Measurements from ENCODE around the gene SLC22A2. TPM values are rescaled to one million over a fixed set of nuclear protein-coding genes. Genes with fewer than 3 reads are reported as not detected.

The SLC22A2 gene
- total RNA-seq, 2 donors from 2014 or later = not detected

DNA sequence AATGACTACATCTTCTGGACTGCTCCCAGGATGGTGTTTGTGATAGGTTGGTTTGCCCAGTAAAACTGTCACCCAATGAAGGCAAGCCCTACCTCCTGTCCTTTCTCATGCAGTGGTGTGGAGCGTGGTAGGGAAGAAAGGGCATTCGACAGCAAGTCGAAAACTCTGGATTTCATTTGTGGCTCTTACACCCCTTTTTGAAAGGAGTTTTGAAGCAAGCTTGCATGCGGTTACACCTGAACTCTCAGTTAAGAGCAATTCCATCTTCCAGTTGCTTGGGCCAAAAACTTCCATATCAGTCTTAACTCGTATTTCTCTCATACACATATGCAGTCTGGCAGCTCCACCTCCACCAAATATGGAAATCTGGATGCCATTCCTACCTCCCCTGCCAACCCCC lies 19.7 kb upstream of the SLC22A2 start:
- H3K27ac ChIP-seq = no peak overlapping the region
- TF ChIP-seq, protein P1, sequence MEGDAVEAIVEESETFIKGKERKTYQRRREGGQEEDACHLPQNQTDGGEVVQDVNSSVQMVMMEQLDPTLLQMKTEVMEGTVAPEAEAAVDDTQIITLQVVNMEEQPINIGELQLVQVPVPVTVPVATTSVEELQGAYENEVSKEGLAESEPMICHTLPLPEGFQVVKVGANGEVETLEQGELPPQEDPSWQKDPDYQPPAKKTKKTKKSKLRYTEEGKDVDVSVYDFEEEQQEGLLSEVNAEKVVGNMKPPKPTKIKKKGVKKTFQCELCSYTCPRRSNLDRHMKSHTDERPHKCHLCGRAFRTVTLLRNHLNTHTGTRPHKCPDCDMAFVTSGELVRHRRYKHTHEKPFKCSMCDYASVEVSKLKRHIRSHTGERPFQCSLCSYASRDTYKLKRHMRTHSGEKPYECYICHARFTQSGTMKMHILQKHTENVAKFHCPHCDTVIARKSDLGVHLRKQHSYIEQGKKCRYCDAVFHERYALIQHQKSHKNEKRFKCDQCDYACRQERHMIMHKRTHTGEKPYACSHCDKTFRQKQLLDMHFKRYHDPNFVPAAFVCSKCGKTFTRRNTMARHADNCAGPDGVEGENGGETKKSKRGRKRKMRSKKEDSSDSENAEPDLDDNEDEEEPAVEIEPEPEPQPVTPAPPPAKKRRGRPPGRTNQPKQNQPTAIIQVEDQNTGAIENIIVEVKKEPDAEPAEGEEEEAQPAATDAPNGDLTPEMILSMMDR (IDR thresholded peaks at IDR 0.05) = no peak
- no peak for TF ChIP-seq POLR2AphosphoS5 (IDR thresholded peaks at IDR 0.05)
- no peak for TF ChIP-seq POLR2A (IDR thresholded peaks at IDR 0.05)
- no peaks in the 10 kb centered on the region for H3K4me1 ChIP-seq (replicated peaks)
- no peaks in the 10 kb centered on the region for H3K9me3 ChIP-seq
- H3K4me3 ChIP-seq = no peak overlapping the region
- no peaks in the 10 kb centered on the region for H3K27me3 ChIP-seq (replicated peaks; ENCODE audit: insufficient read depth)
- intact Hi-C loops (cut with DNase I) = no loop called here
- no peak for DNase-seq (ENCODE audit: low spot score)
- 91% methylated on average over 5 of the region's 5 CpGs for WGBS
- no peaks in the 10 kb centered on the region for H3K36me3 ChIP-seq

DNA sequence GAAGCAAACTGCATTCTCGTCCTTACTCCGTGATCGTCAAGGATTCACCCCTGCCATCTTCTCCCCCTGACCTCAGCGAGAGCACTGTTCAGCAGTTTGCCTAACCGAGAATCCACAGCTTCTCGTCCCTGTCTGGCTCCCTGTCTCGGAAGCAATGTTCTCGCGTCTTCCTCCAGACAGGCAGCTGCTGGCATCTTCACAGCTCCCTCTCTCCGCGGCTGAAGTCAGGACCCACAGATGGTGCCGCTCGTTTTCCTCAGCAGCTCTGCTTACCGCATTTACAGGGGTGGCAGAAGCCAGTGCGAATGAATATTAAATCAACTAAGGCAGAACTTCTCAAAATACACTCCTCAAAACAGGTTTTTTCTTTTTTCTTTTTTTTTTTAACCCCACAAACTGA lies 18.9 kb upstream of the SLC22A2 start:
- H3K36me3 ChIP-seq = no peaks in the 10 kb centered on the region
- H3K4me1 ChIP-seq (replicated peaks) = no peaks in the 10 kb centered on the region
- H3K9me3 ChIP-seq = no peaks in the 10 kb centered on the region
- intact Hi-C loops (cut with DNase I) = no loop called here
- TF ChIP-seq POLR2A (IDR thresholded peaks at IDR 0.05) (no peak), POLR2AphosphoS5 (IDR thresholded peaks at IDR 0.05) (no peak)
- TF ChIP-seq, protein P1 (IDR thresholded peaks at IDR 0.05) = no peak
- no peak overlapping the region for H3K4me3 ChIP-seq
- WGBS = 88% methylated on average over 15 of the region's 15 CpGs
- H3K27me3 ChIP-seq (replicated peaks; ENCODE audit: insufficient read depth) = no peaks in the 10 kb centered on the region
- no peak for DNase-seq (ENCODE audit: low spot score)
- no peak overlapping the region for H3K27ac ChIP-seq

DNA sequence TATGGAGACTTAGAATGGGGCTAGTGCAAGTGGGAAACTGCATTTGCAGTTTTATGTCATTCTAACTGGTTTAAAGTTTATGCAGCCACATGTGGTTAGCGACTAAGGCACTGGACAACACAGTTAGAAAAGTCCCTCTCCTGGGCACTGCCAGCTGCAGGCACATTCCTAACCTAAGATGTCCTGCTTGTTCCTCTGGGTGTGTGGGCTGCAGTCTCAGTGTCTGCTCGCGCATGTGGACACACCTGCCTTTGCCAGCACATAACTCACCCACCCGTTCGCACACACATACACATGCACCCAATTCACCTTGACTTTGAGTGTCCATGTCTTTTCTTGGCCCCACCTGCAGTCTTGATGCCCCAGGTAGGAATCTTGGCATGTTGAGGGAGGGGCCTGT lies 18.5 kb upstream of the SLC22A2 start:
- H3K27ac ChIP-seq = no peak overlapping the region
- intact Hi-C loops (cut with DNase I) = no loop called here
- H3K4me3 ChIP-seq = no peak overlapping the region
- no peak for DNase-seq (ENCODE audit: low spot score)
- H3K36me3 ChIP-seq = no peaks in the 10 kb centered on the region
- 91% methylated on average over 5 of the region's 5 CpGs for WGBS
- H3K4me1 ChIP-seq (replicated peaks) = no peaks in the 10 kb centered on the region
- TF ChIP-seq POLR2A (IDR thresholded peaks at IDR 0.05) (no peak), POLR2AphosphoS5 (IDR thresholded peaks at IDR 0.05) (no peak)
- TF ChIP-seq, protein P1 (IDR thresholded peaks at IDR 0.05) = no peak
- H3K27me3 ChIP-seq (replicated peaks; ENCODE audit: insufficient read depth) = no peaks in the 10 kb centered on the region
- H3K9me3 ChIP-seq = no peaks in the 10 kb centered on the region

DNA sequence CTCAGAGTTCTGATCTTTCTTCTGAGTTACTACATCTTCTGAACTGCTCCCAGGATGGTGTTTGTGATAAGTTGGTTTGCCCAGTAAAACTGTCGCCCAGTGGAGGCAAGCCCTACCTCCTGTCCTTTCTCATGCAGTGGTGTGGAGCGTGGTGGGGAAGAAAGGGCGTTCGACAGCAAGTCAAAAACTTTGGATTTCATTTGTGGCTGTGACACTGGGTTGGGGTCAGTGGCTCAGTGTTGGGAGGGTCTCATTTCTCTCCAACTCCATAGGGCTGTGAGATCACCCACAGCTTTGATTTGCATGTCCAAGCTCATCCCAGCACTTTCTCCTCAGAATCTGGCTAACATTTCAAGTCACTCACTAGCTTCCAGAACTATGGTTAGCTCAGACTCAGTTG lies 17.5 kb upstream of the SLC22A2 start:
- TF ChIP-seq, protein P1 (IDR thresholded peaks at IDR 0.05) = no peak
- TF ChIP-seq POLR2AphosphoS5 (IDR thresholded peaks at IDR 0.05) = no peak
- TF ChIP-seq POLR2A (IDR thresholded peaks at IDR 0.05) = no peak
- H3K4me3 ChIP-seq = no peak overlapping the region
- H3K9me3 ChIP-seq = no peaks in the 10 kb centered on the region
- intact Hi-C loops (cut with DNase I) = no loop called here
- no peak overlapping the region for H3K27ac ChIP-seq
- no peaks in the 10 kb centered on the region for H3K4me1 ChIP-seq (replicated peaks)
- H3K27me3 ChIP-seq (replicated peaks; ENCODE audit: insufficient read depth) = no peaks in the 10 kb centered on the region
- DNase-seq (ENCODE audit: low spot score) = no peak
- no peaks in the 10 kb centered on the region for H3K36me3 ChIP-seq
- WGBS = 84% methylated on average over 4 of the region's 4 CpGs

DNA sequence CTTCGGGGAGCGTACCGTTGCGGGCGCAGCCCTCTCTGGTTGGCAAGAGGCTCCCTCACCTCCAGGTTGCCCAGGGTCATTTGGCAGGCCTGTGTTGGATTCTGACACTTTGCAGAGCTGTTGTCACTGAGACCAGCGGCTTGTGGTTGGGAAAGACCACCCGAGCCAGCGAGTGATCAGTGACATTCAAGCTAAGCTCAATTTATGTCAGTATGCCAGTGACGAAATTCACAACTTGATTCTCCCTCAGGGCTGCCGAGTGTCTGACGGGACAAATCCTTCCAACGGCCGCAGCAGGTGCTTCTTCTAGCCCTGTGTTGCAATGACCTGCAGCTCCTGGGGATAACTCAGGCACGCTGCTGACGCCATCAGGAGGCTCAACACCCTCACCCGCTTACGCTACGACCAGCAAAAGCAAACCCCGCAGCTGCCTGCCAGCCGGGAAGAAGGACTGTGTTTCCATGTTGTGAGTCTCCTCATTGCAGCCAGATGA lies 16.9 kb upstream of the SLC22A2 start:
- Histone ChIP-seq H3K4me3 (no peak overlapping the region), H3K4me1 (replicated peaks) (no peaks in the 10 kb centered on the region), H3K9me3 (no peaks in the 10 kb centered on the region), H3K27me3 (replicated peaks; ENCODE audit: insufficient read depth) (no peaks in the 10 kb centered on the region), H3K27ac (no peak overlapping the region), H3K36me3 (no peaks in the 10 kb centered on the region)
- 91% methylated on average over 20 of the region's 20 CpGs for WGBS
- TF ChIP-seq POLR2A (IDR thresholded peaks at IDR 0.05) (no peak), POLR2AphosphoS5 (IDR thresholded peaks at IDR 0.05) (no peak)
- TF ChIP-seq, protein P1 (IDR thresholded peaks at IDR 0.05) = no peak
- intact Hi-C loops (cut with DNase I) = no loop called here
- no peak for DNase-seq (ENCODE audit: low spot score)
